Measurements from ENCODE around the gene DHDDS. TPM values are rescaled to one million over a fixed set of nuclear protein-coding genes. Genes with fewer than 3 reads are reported as not detected.

Gene DHDDS
- total RNA-seq, 4 donors from 2014 or later, result 7.1 to 42.6 (median 26.6) TPM

DNA sequence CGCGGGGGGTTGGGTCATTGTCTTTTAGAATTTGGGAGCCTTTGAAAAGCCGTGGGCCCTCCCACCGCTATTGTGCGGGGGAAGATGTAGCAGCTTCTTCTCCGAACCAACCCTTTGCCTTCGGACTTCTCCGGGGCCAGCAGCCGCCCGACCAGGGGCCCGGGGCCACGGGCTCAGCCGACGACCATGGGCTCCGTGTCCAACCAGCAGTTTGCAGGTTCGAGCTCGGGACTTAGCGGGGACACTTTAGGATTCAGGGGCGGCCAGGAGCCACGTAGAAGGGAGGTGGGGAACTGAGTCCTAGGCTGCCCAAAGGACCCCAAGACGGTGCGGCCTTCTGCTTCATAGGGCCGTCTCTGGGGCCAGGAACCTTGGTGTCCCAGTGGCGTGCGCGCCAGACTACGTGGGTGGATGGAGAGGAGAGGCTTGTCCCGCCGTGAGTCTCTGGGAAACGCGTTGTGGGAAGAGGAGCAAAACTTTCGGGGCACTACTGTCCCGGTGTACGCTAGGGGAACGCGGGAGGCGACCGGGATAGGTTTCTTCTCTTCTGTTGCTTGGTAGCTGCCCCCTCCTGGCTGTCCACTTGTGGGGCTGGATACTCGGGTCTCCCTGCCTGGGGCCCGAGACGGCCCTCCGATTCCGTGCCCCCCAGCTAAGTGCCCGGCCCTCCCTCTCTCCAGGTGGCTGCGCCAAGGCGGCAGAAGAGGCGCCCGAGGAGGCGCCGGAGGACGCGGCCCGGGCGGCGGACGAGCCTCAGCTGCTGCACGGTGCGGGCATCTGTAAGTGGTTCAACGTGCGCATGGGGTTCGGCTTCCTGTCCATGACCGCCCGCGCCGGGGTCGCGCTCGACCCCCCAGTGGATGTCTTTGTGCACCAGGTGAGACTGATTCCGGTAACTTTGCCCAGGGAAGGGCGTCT lies 21.2 kb upstream of the DHDDS start, which contains the start of gene LIN28A:
LIN28A (plus strand) TSS at position 112 of the 918 bp plus-strand sequence; CDS start at position 187, 75 bp downstream.
- H3K27me3 ChIP-seq, result peaks cover 7 to 30% of the 10 kb centered on the region in 2 donors
- DNase-seq, result no peak
- no peaks in the 10 kb centered on the region for H3K9me3 ChIP-seq
- intact Hi-C loops (cut with DNase I; ENCODE audit: low total_unique reads), result no loop called here
- H3K4me3 ChIP-seq, result no peak within 1 kb of the TSS
- H3K4me1 ChIP-seq, result no peaks in the 10 kb centered on the region
- no peaks in the 10 kb centered on the region for H3K36me3 ChIP-seq
- TF ChIP-seq, protein P1, sequence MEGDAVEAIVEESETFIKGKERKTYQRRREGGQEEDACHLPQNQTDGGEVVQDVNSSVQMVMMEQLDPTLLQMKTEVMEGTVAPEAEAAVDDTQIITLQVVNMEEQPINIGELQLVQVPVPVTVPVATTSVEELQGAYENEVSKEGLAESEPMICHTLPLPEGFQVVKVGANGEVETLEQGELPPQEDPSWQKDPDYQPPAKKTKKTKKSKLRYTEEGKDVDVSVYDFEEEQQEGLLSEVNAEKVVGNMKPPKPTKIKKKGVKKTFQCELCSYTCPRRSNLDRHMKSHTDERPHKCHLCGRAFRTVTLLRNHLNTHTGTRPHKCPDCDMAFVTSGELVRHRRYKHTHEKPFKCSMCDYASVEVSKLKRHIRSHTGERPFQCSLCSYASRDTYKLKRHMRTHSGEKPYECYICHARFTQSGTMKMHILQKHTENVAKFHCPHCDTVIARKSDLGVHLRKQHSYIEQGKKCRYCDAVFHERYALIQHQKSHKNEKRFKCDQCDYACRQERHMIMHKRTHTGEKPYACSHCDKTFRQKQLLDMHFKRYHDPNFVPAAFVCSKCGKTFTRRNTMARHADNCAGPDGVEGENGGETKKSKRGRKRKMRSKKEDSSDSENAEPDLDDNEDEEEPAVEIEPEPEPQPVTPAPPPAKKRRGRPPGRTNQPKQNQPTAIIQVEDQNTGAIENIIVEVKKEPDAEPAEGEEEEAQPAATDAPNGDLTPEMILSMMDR (IDR thresholded peaks at IDR 0.05), result no peak
- TF ChIP-seq POLR2A (IDR thresholded peaks at IDR 0.05), result no peak
- H3K27ac ChIP-seq, result no peak within 1 kb of the TSS

DNA sequence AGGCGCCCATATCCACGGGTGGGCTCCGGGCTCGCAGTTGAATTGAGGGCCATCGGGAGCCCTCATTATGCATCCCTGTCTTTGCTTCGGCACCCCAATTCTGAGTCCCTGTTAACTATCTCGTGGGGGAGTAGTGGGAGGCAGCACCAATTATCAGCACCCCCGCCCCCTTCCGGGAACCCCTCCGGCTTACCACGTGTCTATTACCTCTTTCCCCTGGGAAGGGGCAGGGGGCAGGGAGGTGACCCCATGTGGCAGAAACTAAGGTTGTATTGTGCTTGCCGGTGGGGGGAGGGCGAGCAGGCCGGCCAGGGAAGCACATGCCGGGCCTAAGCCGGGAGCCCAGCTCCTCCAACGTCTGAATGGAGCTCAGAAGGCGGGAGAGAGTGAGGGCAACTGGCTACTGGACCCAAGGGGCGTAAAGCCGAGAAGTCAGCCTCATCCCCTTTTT lies 20.5 kb upstream of the DHDDS start:
- DNase-seq, result no peak
- TF ChIP-seq POLR2A (IDR thresholded peaks at IDR 0.05), result no peak
- TF ChIP-seq, protein P1 (IDR thresholded peaks at IDR 0.05), result no peak

DNA sequence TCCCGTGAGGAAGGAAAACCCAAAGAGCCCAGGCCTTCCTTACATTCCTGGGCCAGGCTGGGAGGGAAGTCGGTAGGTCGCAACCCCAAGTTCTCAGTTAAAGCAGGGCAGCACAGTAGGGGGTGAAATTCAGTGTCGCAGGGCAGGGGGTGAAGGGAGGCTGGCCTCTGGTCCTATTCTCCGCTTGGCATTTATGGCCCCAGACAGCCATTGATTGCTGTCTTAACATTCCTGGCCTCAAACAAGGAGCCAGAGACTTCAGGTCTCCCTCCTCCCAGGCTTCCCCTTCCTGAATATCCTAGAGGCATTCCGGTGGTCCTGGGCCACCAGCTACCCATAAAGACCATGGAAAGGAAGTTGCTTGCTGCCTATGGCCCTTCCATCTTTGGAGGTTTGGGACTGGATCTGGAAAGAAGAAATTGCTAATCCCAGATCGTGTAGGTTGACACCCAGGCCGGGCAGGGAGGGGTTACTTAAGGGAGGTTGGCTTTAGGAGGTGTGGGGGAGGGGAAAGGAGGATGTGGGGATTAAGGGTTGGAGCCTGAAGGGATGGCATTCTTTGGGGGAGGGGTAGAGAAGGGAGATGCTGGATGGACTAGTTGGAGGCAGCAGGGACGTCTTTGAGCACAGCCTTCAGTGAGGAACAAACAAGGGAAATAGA lies 19.8 kb upstream of the DHDDS start:
- DNase-seq, result no peak
- no peaks in the 10 kb centered on the region for H3K4me1 ChIP-seq
- H3K9me3 ChIP-seq, result no peaks in the 10 kb centered on the region
- H3K36me3 ChIP-seq, result no peaks in the 10 kb centered on the region
- no peak overlapping the region for H3K4me3 ChIP-seq
- no peak overlapping the region for H3K27ac ChIP-seq
- H3K27me3 ChIP-seq, result peaks cover 7 to 30% of the 10 kb centered on the region in 2 donors
- intact Hi-C loops (cut with DNase I; ENCODE audit: low total_unique reads), result no loop called here
- TF ChIP-seq POLR2A (IDR thresholded peaks at IDR 0.05), result no peak

More for the DNA sequence above, 20.5 kb upstream of the DHDDS start:
- H3K4me3 ChIP-seq, result no peak overlapping the region
- H3K9me3 ChIP-seq, result no peaks in the 10 kb centered on the region
- H3K27ac ChIP-seq, result no peak overlapping the region
- intact Hi-C loops (cut with DNase I; ENCODE audit: low total_unique reads), result no loop called here
- H3K36me3 ChIP-seq, result no peaks in the 10 kb centered on the region
- peaks cover 7 to 30% of the 10 kb centered on the region in 2 donors for H3K27me3 ChIP-seq
- H3K4me1 ChIP-seq, result no peaks in the 10 kb centered on the region

DNA sequence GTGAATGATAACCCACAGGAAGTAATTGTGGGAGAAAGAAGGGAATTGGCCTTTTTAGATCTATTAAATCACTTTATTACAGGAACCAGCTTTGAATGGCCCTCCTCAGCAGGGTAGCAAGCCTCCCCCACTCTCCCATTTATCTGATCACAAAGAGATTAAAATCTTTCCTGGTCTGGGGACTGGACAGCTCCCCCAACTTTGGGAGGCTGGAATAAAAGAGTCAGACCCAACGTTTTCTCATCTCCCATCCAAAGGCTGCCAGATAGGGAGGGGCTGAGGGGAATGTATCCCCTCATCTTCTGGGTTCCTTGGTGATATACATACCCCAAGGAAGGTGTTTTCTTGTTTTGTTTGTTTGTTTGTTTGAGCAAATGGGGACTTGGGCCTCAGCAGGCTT lies 19.1 kb upstream of the DHDDS start:
- H3K4me3 ChIP-seq, result no peak overlapping the region
- H3K4me1 ChIP-seq, result no peaks in the 10 kb centered on the region
- TF ChIP-seq POLR2A (IDR thresholded peaks at IDR 0.05), result no peak
- TF ChIP-seq, protein P1 (IDR thresholded peaks at IDR 0.05), result no peak
- H3K9me3 ChIP-seq, result no peaks in the 10 kb centered on the region
- no peak for DNase-seq
- H3K27me3 ChIP-seq, result peaks cover 7 to 30% of the 10 kb centered on the region in 2 donors
- H3K27ac ChIP-seq, result no peak overlapping the region
- intact Hi-C loops (cut with DNase I; ENCODE audit: low total_unique reads), result no loop called here
- H3K36me3 ChIP-seq, result no peaks in the 10 kb centered on the region

DNA sequence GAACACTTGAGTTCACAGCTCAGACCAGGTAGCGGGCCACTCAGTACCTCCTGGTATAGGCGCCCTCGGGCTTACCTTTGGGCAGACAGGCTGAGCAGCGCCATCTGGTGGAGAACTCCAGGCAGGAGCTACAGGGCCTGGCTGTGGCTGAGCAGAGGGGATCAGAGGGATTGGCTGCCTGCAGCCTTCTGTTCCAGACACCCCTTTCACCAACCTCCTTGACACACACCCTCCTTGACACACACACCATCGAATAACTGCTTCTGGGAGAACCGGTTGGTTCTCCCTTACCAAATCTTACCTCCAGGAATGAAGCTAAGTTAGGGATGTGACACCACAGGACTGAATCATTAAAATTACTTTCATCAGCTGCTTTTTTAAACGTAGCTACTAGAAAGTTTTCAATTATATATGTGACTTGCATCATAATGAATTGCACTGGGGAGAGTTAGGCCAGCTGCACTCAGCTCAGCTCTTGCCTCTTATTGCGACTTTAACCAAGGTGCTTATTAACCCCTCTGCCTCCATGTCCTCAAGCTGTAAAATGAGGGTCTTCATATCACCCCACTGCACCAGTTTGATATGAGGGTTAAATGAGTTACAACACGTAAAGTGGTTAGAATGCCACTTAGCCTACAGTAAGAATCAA lies 14.9 kb upstream of the DHDDS start:
- Histone ChIP-seq H3K4me1 (no peaks in the 10 kb centered on the region), H3K36me3 (no peaks in the 10 kb centered on the region), H3K27me3 (peaks cover 0 to 10% of the 10 kb centered on the region in 2 donors), H3K27ac (no peak overlapping the region), H3K4me3 (no peak overlapping the region), H3K9me3 (no peaks in the 10 kb centered on the region)
- DNase-seq, result peak; percentile 39 to 45
- intact Hi-C loops (cut with DNase I; ENCODE audit: low total_unique reads), result no loop called here
- TF ChIP-seq POLR2A (IDR thresholded peaks at IDR 0.05), result no peak
- TF ChIP-seq, protein P1 (IDR thresholded peaks at IDR 0.05), result peak; percentile 35 to 58 (median 40)

Measured in uterus (tissue), 4 donors.